ENCODE data around the gene OTOF. TPM values are rescaled to one million over a fixed set of nuclear protein-coding genes. Genes with fewer than 3 reads are reported as not detected.

The OTOF gene
- total RNA-seq (2014; rRNA removed; shearing (Covaris generic); ENCODE audit: low replicate concordance) = not detected in 2 replicates

DNA sequence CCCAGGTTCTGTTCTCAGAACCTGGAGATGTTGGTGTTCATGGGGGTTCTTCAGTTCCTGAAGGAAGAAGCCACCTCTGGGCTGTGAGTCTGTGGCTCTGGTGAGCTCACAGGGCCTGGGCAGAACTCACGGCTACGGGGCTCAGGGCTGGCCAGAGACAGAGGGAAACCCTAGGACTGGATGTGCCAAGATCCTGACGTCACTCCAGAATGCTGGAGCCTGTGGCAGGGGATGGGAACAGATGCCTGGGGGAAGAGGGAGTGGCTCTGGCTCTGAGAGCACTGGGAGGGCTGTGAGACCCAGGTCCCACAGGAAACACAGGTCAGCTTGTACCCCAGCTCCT, at the start of gene OTOF:
TSS of gene OTOF (minus strand) at position 214 of the 343 bp plus-strand sequence.
- DNase-seq (ENCODE audit: low read depth) = no peak

GRCh38 chr2:26526589-26526988, 48.7 kb upstream of the OTOF start:
- DNase-seq (ENCODE audit: low read depth) = no peak
- in situ Hi-C loops (cut with HindIII; ENCODE audit: low pct_unique_long_range_greater_than_20kb, low sequenced_read_pairs) = no loop called here

More for the DNA sequence above, at the start of gene OTOF:
- in situ Hi-C loops (cut with HindIII; ENCODE audit: low pct_unique_long_range_greater_than_20kb, low sequenced_read_pairs) = no loop called here

GRCh38 chr2:26526105-26526504, 48.2 kb upstream of the OTOF start:
- DNase-seq (ENCODE audit: low read depth) = no peak
- in situ Hi-C loops (cut with HindIII; ENCODE audit: low pct_unique_long_range_greater_than_20kb, low sequenced_read_pairs) = no loop called here

DNA sequence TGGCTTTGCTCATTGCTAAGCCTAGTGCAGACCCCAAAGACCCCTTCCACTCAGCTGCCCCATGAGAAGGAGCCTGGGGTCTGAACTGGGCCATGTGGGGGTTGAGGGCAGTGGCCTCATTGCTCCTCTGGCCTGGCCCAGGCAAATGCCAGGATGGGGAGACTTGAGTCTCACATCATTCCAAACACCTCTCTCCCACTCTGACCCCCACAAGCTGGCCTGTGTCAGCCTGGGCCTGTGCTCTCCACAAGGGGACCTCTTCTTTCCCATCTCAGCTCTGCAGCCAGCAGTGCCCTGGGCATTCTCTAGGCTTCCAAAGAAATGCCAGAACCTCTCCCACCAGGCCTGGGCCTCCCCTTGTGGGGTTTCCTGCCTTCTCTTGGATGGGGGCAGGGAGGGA, 45.8 kb upstream of the OTOF start:
- in situ Hi-C loops (cut with HindIII; ENCODE audit: low pct_unique_long_range_greater_than_20kb, low sequenced_read_pairs) = no loop called here

GRCh38 chr2:26522751-26523171, 44.8 kb upstream of the OTOF start:
- in situ Hi-C loops (cut with HindIII; ENCODE audit: low pct_unique_long_range_greater_than_20kb, low sequenced_read_pairs) = no loop called here
- no peak for DNase-seq (ENCODE audit: low read depth)

More for the DNA sequence above, 45.8 kb upstream of the OTOF start:
- no peak for DNase-seq (ENCODE audit: low read depth)

DNA sequence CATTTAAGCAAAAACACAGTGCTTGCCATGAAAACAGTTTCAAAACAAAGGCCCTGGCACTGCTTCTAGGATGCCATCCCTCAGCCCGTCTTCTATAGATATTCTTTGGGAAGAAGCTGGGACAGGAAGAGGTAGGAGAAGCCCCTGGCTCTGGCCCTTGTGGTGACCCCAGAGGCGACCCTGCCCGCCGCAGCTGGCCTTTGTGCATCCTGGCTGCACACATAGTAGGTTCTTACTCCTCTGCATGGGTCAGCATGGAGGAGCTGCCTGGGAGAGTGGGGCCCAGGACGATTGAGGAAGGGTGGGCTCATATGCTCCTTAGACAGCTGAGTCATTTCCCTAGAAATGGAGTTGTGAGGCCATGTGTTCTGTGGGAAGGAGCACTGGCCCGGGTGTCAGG, 44.4 kb upstream of the OTOF start:
- in situ Hi-C loops (cut with HindIII; ENCODE audit: low pct_unique_long_range_greater_than_20kb, low sequenced_read_pairs) = no loop called here
- DNase-seq (ENCODE audit: low read depth) = no peak

GRCh38 chr2:26521913-26522180, 43.9 kb upstream of the OTOF start:
- DNase-seq (ENCODE audit: low read depth) = no peak
- in situ Hi-C loops (cut with HindIII; ENCODE audit: low pct_unique_long_range_greater_than_20kb, low sequenced_read_pairs) = no loop called here

- in situ Hi-C loops (cut with HindIII; ENCODE audit: low pct_unique_long_range_greater_than_20kb, low sequenced_read_pairs) = no loop called here
- no peak for DNase-seq (ENCODE audit: low read depth)
Observed at GRCh38 chr2:26521054-26521912, 43.4 kb upstream of the OTOF start.

- in situ Hi-C loops (cut with HindIII; ENCODE audit: low pct_unique_long_range_greater_than_20kb, low sequenced_read_pairs) = no loop called here
- no peak for DNase-seq (ENCODE audit: low read depth)
Observed at GRCh38 chr2:26520148-26520449, 42.2 kb upstream of the OTOF start.

- in situ Hi-C loops (cut with HindIII; ENCODE audit: low pct_unique_long_range_greater_than_20kb, low sequenced_read_pairs) = no loop called here
- no peak for DNase-seq (ENCODE audit: low read depth)
Observed at GRCh38 chr2:26519396-26520147, 41.6 kb upstream of the OTOF start.

DNA sequence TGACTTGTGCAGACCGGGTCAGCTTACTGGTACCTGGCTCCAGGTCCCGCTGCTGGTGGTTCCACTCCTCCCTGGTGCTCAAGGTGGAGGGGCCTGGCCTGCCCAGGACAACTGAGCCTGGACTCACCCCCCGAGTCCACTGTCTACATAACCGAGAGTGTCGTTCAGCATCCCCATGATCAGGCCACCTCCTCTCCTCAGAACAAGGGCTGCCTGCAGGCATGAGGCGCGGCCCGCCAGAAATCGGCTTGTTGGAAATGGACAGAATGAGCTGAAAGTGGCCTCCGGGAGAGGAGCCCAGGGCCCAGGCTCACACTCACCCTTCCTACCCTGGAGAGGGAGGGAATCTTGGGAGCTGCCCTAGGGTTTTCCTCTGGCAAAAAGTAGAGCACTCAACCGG, 38.9 kb upstream of the OTOF start:
- DNase-seq (ENCODE audit: low read depth) = no peak
- in situ Hi-C loops (cut with HindIII; ENCODE audit: low pct_unique_long_range_greater_than_20kb, low sequenced_read_pairs) = no loop called here

- no peak for DNase-seq (ENCODE audit: low read depth)
- in situ Hi-C loops (cut with HindIII; ENCODE audit: low pct_unique_long_range_greater_than_20kb, low sequenced_read_pairs) = no loop called here
Observed at GRCh38 chr2:26516246-26516645, 38.3 kb upstream of the OTOF start.

DNA sequence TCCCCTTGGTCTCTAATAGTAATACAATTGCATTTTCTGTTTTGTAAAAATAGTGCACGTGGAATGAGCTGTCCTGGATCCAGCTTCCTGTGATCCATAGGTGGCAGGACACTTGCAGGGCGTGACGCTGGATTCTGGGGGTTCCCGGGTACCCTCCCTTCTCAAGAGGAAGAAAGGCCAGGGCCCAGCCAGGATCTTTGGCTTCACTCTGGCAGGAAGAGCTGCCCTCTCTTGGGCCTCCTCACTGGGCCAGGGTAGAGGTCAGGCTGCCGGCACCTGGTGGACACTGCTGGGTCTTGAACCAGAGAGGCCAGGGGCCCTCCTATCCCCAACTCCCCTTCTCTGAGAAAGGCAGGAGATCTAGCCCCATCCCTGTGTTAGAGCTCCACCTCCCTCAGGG, 37.8 kb upstream of the OTOF start:
- in situ Hi-C loops (cut with HindIII; ENCODE audit: low pct_unique_long_range_greater_than_20kb, low sequenced_read_pairs) = no loop called here
- no peak for DNase-seq (ENCODE audit: low read depth)

DNA sequence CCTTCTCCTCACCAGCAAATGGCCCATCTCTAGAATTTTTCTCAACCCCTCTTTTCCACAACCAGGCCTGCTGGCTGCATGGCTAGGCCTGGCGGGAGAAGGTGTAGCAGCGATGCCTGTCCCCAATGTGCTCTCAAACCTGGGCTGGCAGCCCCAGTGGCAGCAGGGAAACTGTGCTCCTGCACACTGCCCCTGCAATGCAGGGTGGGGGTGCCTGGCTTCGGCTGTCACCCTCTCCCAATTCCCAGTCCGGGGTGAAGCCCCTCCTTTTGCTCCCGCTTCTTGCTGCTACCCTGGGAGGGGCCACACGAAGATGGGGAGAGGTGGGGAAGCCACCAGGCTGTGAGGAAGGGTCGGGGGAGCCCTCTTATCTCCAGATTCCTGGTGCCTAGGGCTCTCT, 36.1 kb upstream of the OTOF start:
- in situ Hi-C loops (cut with HindIII; ENCODE audit: low pct_unique_long_range_greater_than_20kb, low sequenced_read_pairs) = no loop called here
- no peak for DNase-seq (ENCODE audit: low read depth)

DNA sequence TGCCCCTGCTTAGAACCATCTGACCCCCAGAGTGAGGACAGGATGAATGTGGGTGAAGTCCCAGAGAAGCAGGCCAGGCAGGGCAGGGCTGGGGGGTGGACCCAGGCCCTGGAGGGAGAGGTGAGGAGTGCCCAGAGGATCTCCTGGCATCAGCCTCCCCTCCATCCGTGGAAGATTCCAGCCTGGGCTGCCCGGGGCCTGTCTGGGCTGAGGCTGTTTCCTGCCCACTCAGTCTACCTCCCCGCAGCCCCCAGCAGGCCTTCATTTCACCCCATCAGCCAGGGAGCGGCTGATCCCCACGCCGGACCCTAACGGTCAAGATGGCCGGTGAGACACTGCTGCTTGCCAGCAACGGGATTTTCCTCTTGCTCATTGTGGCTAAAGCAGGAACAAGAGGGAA, 35.3 kb upstream of the OTOF start:
- in situ Hi-C loops (cut with HindIII; ENCODE audit: low pct_unique_long_range_greater_than_20kb, low sequenced_read_pairs) = no loop called here
- no peak for DNase-seq (ENCODE audit: low read depth)

GRCh38 chr2:26511466-26511865, 33.5 kb upstream of the OTOF start:
- no peak for DNase-seq (ENCODE audit: low read depth)
- in situ Hi-C loops (cut with HindIII; ENCODE audit: low pct_unique_long_range_greater_than_20kb, low sequenced_read_pairs) = no loop called here

DNA sequence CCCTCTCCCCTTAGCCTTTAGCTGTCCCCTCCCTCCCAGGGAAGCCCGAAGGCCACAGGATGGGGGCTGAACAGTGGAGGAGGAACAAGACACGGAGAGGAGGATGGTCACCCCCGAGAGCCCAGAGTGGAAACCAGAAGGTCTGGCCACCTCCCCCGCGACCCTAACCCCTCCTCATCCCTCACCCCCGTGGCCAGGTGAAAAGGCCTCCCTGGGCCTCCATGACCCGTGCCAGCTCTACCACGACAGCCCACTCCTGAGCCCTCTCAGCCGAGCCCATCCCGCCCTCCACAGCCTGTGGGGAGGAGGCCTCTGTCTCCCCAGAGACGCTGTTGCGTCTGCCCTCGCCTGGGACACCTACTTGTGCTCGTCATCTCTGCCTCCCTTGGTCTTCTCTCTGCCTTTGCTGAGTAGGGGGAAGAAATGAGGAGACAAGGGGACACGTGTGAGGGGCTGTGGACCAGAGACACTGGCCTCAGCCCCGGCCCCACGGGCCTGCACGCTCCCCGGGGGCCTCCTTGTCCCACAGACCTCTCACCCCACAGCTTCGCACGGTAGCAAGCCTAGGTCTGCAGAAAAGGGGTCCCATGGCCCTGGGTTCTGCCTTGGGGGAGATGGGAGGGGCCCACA, 32.5 kb upstream of the OTOF start:
- in situ Hi-C loops (cut with HindIII; ENCODE audit: low pct_unique_long_range_greater_than_20kb, low sequenced_read_pairs) = no loop called here
- no peak for DNase-seq (ENCODE audit: low read depth)

GRCh38 chr2:26509141-26509540, 31.2 kb upstream of the OTOF start:
- in situ Hi-C loops (cut with HindIII; ENCODE audit: low pct_unique_long_range_greater_than_20kb, low sequenced_read_pairs) = no loop called here
- DNase-seq (ENCODE audit: low read depth) = no peak

DNA sequence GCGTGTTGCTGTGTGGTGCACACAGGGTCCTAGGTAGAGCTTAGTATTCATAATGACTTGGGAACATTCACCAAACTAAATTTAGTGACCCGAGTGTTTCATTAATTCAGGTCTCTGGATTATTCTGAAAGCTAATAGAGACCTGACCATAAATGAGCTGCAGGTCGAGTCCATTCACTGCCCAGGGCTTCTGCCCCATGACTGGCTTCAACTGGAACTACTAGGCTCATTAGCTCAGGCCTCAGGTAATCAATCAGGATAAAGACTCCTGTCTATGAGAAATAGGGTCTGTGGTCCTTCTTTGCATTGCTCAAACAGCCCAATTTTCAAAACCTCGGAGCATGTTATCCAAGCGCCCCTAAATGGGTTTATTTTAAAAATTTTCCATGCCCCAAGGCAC, 30.0 kb upstream of the OTOF start:
- in situ Hi-C loops (cut with HindIII; ENCODE audit: low pct_unique_long_range_greater_than_20kb, low sequenced_read_pairs) = no loop called here

DNA sequence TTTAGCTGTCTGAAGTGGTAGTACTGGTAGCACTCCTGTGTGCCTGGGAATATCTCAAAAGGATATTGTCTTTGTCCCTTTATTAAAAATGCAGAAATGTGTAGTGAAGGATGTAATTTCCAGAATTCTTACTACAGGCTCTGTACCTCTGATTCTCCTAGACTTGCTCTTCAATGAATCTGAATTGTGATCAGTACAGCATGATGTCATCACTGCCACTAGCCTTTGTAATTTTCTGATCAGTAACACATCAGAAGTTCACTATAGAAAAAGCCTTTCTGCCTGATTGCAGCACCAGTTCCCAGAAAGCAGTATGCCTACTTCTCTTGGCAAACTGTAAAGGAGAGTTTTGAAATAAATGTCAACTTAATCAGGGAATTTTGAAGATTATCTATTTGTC, 29.2 kb upstream of the OTOF start:
- in situ Hi-C loops (cut with HindIII; ENCODE audit: low pct_unique_long_range_greater_than_20kb, low sequenced_read_pairs) = no loop called here

More for the DNA sequence above, 30.0 kb upstream of the OTOF start:
- no peak for DNase-seq (ENCODE audit: low read depth)

More for the DNA sequence above, 29.2 kb upstream of the OTOF start:
- DNase-seq (ENCODE audit: low read depth) = no peak

Data from Caki2 (cell line).